HepG2 (cell line): Measurements from ENCODE around the gene TPRG1L. TPM values are rescaled to one million over a fixed set of nuclear protein-coding genes. Genes with fewer than 3 reads are reported as not detected.
"Not testable (repeated sequence)": the region's sequence is repeated elsewhere in the genome, so short reads cannot be mapped to it uniquely, and the experiment has no call there.

Source experiments
- ATAC-seq: fragments of 200-7000 bp; cut with Tn5 transposase; 3 replicates; pipeline ENCODE4 v1.9.1; 2020; ENCODE audit warnings: mild to moderate bottlenecking, moderate library complexity
- BruUV-seq: library from RNA; stranded (reverse); fragments of 400-500 nt; replicated peaks from 2 replicates; lab custom pipeline; 2021; lab: Mats Ljungman, UMichigan
- CTCF ChIA-PET: fragments of 300-600 bp; formaldehyde crosslinking; extraction: SDS; loops from one replicate; lab custom pipeline; 2021; ENCODE audit warnings: low total read pairs, inconsistent platforms, low intra/inter-chr PET ratio; lab: Yijun Ruan, JAX
- POLR2A ChIA-PET: fragments of 350-600 bp; sonication (Branson Sonifier 250); formaldehyde crosslinking; loops from one replicate; lab custom pipeline; 2020; ENCODE audit warnings: antibody characterized with exemption, inconsistent platforms; lab: Yijun Ruan, JAX
- DNase-seq: peaks from one replicate; pipeline ENCODE4 v3.0.0-alpha.2; 2015; ENCODE audit warnings: low spot score
- FAIRE-seq: peaks from 3 replicates; lab custom pipeline; 2011; peaks lifted over from hg19 to GRCh38; lab: Jason Lieb, UNC
- H2AFZ ChIP-seq: one replicate; pipeline ENCODE4 v1.6.1; 2011; ENCODE audit warnings: low read length, inconsistent platforms
- H3K27ac ChIP-seq: fragments of 300-600 bp; 3 replicates; pipeline ENCODE4 v1.8.0; 2011; ENCODE audit warnings: mixed run types, mild to moderate bottlenecking, mixed read lengths, low read length, inconsistent platforms; ENCODE audit not compliant: insufficient read depth; ENCODE audit errors: extremely low read length
- H3K27me3 ChIP-seq, 2 experiments: fragments of 200-600 bp in 1 of 2; 2 replicates in 1 of 2; 3 replicates in 1 of 2; pipeline versions ENCODE4 v1.6.0 to v1.8.0; 2011; ENCODE audit warnings: low read length in 2 of 2, mild to moderate bottlenecking in 2 of 2, moderate library complexity in 2 of 2, inconsistent platforms in 1 of 2; ENCODE audit not compliant: insufficient read depth in 2 of 2, control insufficient read depth in 1 of 2
- H3K36me3 ChIP-seq, 2 experiments: fragments of 200-600 bp in 1 of 2; replicated peaks in 1 of 2; 2 replicates in 1 of 2; 3 replicates in 1 of 2; pipeline versions ENCODE4 v1.5.1 to v1.8.0; 2011; ENCODE audit warnings: low read length in 2 of 2, inconsistent platforms in 1 of 2; ENCODE audit not compliant: insufficient read depth in 2 of 2, control insufficient read depth in 1 of 2
- H3K4me1 ChIP-seq: 2 replicates; pipeline ENCODE4 v1.5.1; 2012; ENCODE audit warnings: low read length, inconsistent platforms; ENCODE audit not compliant: insufficient read depth
- H3K4me2 ChIP-seq: 2 replicates; pipeline ENCODE4 v1.6.0; 2011; ENCODE audit warnings: low read depth, low read length, inconsistent platforms
- H3K4me3 ChIP-seq, 3 experiments: fragments of 200-600 bp in 1 of 3; sonication (generic), shearing (Covaris generic) in 1 of 3; replicated peaks in 1 of 3; 2 replicates each; pipeline ENCODE4 v1.5.1; 2011 to 2016; ENCODE audit warnings: low read length in 3 of 3, inconsistent platforms in 2 of 3, low read depth in 2 of 3, mild to moderate bottlenecking in 2 of 3, control low read depth in 1 of 3, mixed read lengths in 1 of 3; ENCODE audit not compliant: insufficient read depth in 1 of 3
- H3K79me2 ChIP-seq: one replicate; pipeline ENCODE4 v1.6.1; 2011; ENCODE audit warnings: low read length, inconsistent platforms; ENCODE audit not compliant: insufficient read depth
- H3K9ac ChIP-seq: 2 replicates; pipeline ENCODE4 v1.6.0; 2011; ENCODE audit warnings: mild to moderate bottlenecking, low read depth, low read length, inconsistent platforms; ENCODE audit not compliant: insufficient read depth
- H3K9me3 ChIP-seq: 2 replicates; pipeline ENCODE4 v1.5.1; 2012; ENCODE audit warnings: mild to moderate bottlenecking, low read length
- H4K20me1 ChIP-seq: 2 replicates; pipeline ENCODE4 v1.6.0; 2011; ENCODE audit warnings: inconsistent platforms, mild to moderate bottlenecking, low read length, moderate library complexity; ENCODE audit not compliant: insufficient read depth
- CREB1 ChIP-seq, 2 experiments: fragments of 450-650 bp in 1 of 2; IDR thresholded peaks; 2 replicates each; pipeline ENCODE4 v1.6.1; 2016 to 2017; ENCODE audit warnings: control low read depth in 1 of 2, mild to moderate bottlenecking in 1 of 2, missing compliant biosample characterization in 1 of 2, missing genetic modification characterization in 1 of 2
- MNT ChIP-seq: fragments of 450-650 bp; IDR thresholded peaks from 2 replicates; pipeline ENCODE4 v1.6.1; 2016
- ZNF570 ChIP-seq: sonication (generic); formaldehyde crosslinking; IDR thresholded peaks from 2 replicates; pipeline ENCODE4 v1.4.0; 2020; ENCODE audit warnings: mild to moderate bottlenecking, missing genetic modification reagents, borderline replicate concordance
- ZNF775 ChIP-seq: sonication (generic); formaldehyde crosslinking; IDR thresholded peaks from 2 replicates; pipeline ENCODE4 v1.4.0; 2020; ENCODE audit warnings: missing genetic modification reagents, mild to moderate bottlenecking, moderate library complexity, borderline replicate concordance
- WGBS: methylation state at CpG from one replicate; pipeline ENCODE4 v1.1.6; 2017; ENCODE audit warnings: low lambda C conversion rate; 5-methylcytosine and 5-hydroxymethylcytosine counted together
- in situ Hi-C: cut with HindIII; loops from 2 replicates; pipeline ENCODE4 v1.10.0; 2017; ENCODE audit warnings: low pct_unique_long_range_greater_than_20kb; ENCODE audit not compliant: extremely low pct_ligation_motif_present
- intact Hi-C: fragments of 100-400 bp; cut with micrococcal nuclease; formaldehyde crosslinking; loops from one replicate; pipeline ENCODE4 v1.10.0; 2022; ENCODE audit not compliant: unreplicated experiment
- polyA plus RNA-seq, 8 experiments: library from polyadenylated mRNA; depleted of rRNA in 3 of 8; stranded (reverse) in 7 of 8; unstranded in 1 of 8; fragments of >200 nt; fragmentation: Illumina TruSeq in 4 of 8; extraction: Trizol in 4 of 8; gene quantifications; 2 replicates each; pipeline versions ENCODE4 v1.2.1 to v1.2.3, GENCODE V29; 2011 to 2016; ENCODE audit warnings: low read depth in 4 of 8, missing spikeins in 1 of 8, mixed read lengths in 1 of 8; ENCODE audit not compliant: insufficient read depth in 1 of 8
- total RNA-seq, 5 experiments: library from RNA; depleted of rRNA; stranded (reverse); fragments of >200 nt; fragmentation: Illumina TruSeq; extraction: Trizol; gene quantifications; 2 replicates each; pipeline ENCODE4 v1.2.3, GENCODE V29; 2016; ENCODE audit warnings: low read depth in 1 of 5

Gene TPRG1L
- total and polyA plus RNA-seq, 2 of the 13 experiments (the other 11 are each of a cell fraction or from before 2014, with no cell fraction given) = 21.3 to 37.4 TPM

- DNase-seq (no peak), FAIRE-seq (no peak), ATAC-seq (no peak)
- intact Hi-C loops = no loop called here
- ChIA-PET POLR2A (no interaction called here), CTCF (no interaction called here)
- no peaks in the 10 kb centered on the region; the same call in 1 of the 2 replicates for H4K20me1 ChIP-seq
- in situ Hi-C loops = no loop called here
- H3K9me3 ChIP-seq = no peaks in the 10 kb centered on the region
- H3K36me3 ChIP-seq = no peaks in the 10 kb centered on the region
- H3K4me3 ChIP-seq = no peak overlapping the region
- H3K4me1 ChIP-seq = peaks cover 16% of the 10 kb centered on the region
- H3K27ac ChIP-seq = no peak overlapping the region
- no peak overlapping the region for H2AFZ ChIP-seq
- TF ChIP-seq CREB1 (IDR thresholded peaks at IDR 0.05) (peak; percentile 26; the same call in 1 of the 2 replicates), CREB1 (CRISPR knock-in tag; IDR thresholded peaks at IDR 0.05) (no peak), MNT (peak; percentile 99), ZNF570 (no peak), ZNF775 (CRISPR knock-in tag) (no peak)
- H3K27me3 ChIP-seq = peaks cover 6 to 35% of the 10 kb centered on the region in 2 experiments
- 34% methylated on average over 7 of the region's 7 CpGs for WGBS
- no peak overlapping the region for H3K9ac ChIP-seq
- H3K79me2 ChIP-seq = no peaks in the 10 kb centered on the region
- BruUV-seq = no TSS peak
- no peak overlapping the region for H3K4me2 ChIP-seq
These were observed 39.9 kb upstream of the TPRG1L start for GRCh38 chr1:3584915-3585314.

- BruUV-seq, H2AFZ ChIP-seq, ATAC-seq, POLR2A ChIA-PET, H3K79me2 ChIP-seq, CTCF ChIA-PET, H3K9ac ChIP-seq, H3K4me2 ChIP-seq, H3K36me3 ChIP-seq, intact Hi-C loops, FAIRE-seq, H3K9me3 ChIP-seq, H3K27ac ChIP-seq, H4K20me1 ChIP-seq, DNase-seq, in situ Hi-C loops, H3K4me3 ChIP-seq: not testable (repeated sequence)
- peaks cover 21% of the 10 kb centered on the region for H3K4me1 ChIP-seq
- peaks cover 6 to 40% of the 10 kb centered on the region in 2 experiments for H3K27me3 ChIP-seq
- 23% methylated on average over 6 of the region's 6 CpGs for WGBS
These were observed 39.4 kb upstream of the TPRG1L start for GRCh38 chr1:3585353-3585868.
